Caco-2 (cell line): ENCODE data around the gene TRIP13. TPM values are rescaled to one million over a fixed set of nuclear protein-coding genes. Genes with fewer than 3 reads are reported as not detected.
A peak's percentile ranks its signal among the peaks of the same experiment; 100 is the strongest.

Experiments used
- BruUV-seq: library from RNA; stranded (reverse); fragments of 400-500 nt; replicated peaks from 2 replicates; lab custom pipeline; 2021; lab: Mats Ljungman, UMichigan
- CTCF ChIA-PET: fragments of 300-600 bp; sonication (Branson Sonifier 250); formaldehyde crosslinking; loops from one replicate; lab custom pipeline; 2022; ENCODE audit warnings: antibody characterized with exemption; lab: Charles Lee
- POLR2A ChIA-PET: fragments of 300-600 bp; sonication (Branson Sonifier 250); formaldehyde crosslinking; loops from one replicate; lab custom pipeline; 2022; ENCODE audit warnings: antibody characterized with exemption; lab: Charles Lee
- DNase-seq, 2 experiments: peaks; one replicate each; pipeline versions ENCODE4 v3.0.0 to v3.0.0-alpha.2; 2020 to 2022
- H3K27me3 ChIP-seq: replicated peaks from 2 replicates; pipeline ENCODE4 v1.6.0; 2011; ENCODE audit warnings: low read length; ENCODE audit not compliant: control insufficient read depth, insufficient read depth
- H3K36me3 ChIP-seq: 2 replicates; pipeline ENCODE4 v1.5.1; 2011; ENCODE audit warnings: low read length; ENCODE audit not compliant: control insufficient read depth, insufficient read depth
- H3K4me1 ChIP-seq: fragments of 250-450 bp; sonication (Bioruptor Pico); 2 replicates; pipeline ENCODE4 v1.5.1; 2020; ENCODE audit warnings: mild to moderate bottlenecking
- H3K4me3 ChIP-seq: 2 replicates; pipeline ENCODE4 v1.5.1; 2011; ENCODE audit warnings: low read depth, mild to moderate bottlenecking, control low read depth, low read length
- H3K9me3 ChIP-seq: fragments of 250-450 bp; sonication (Bioruptor Pico); 2 replicates; pipeline ENCODE4 v1.5.1; 2020; ENCODE audit warnings: mild to moderate bottlenecking, moderate library complexity
- H3K27ac Mint-ChIP-seq: one replicate; pipeline ENCODE4 v1.8.0; 2022; ENCODE audit warnings: mixed read lengths; ENCODE audit not compliant: unreplicated experiment
- H3K27me3 Mint-ChIP-seq: one replicate; pipeline ENCODE4 v1.8.0; 2022; ENCODE audit warnings: mixed read lengths; ENCODE audit not compliant: insufficient read depth, unreplicated experiment
- H3K36me3 Mint-ChIP-seq: one replicate; pipeline ENCODE4 v1.8.0; 2022; ENCODE audit warnings: mild to moderate bottlenecking, mixed read lengths; ENCODE audit not compliant: insufficient read depth, unreplicated experiment
- H3K4me1 Mint-ChIP-seq: one replicate; pipeline ENCODE4 v1.8.0; 2022; ENCODE audit warnings: low read depth, mixed read lengths; ENCODE audit not compliant: unreplicated experiment
- H3K4me3 Mint-ChIP-seq: one replicate; pipeline ENCODE4 v1.8.0; 2022; ENCODE audit warnings: mild to moderate bottlenecking, moderate library complexity, mixed read lengths; ENCODE audit not compliant: unreplicated experiment
- H3K9me3 Mint-ChIP-seq: one replicate; pipeline ENCODE4 v1.8.0; 2022; ENCODE audit warnings: mixed read lengths; ENCODE audit not compliant: unreplicated experiment
- intact Hi-C: fragments of 100-400 bp; cut with micrococcal nuclease; formaldehyde crosslinking; loops from one replicate; pipeline ENCODE4 v1.10.0; 2022; ENCODE audit not compliant: unreplicated experiment
- total RNA-seq: library from RNA; stranded (reverse); gene quantifications from 2 replicates; pipeline ENCODE4 v1.2.3, GENCODE V29; 2022
- TF ChIP-seq, protein P1 (sequence below), 2 experiments: fragments of 200-600 bp in 1 of 2; IDR thresholded peaks; 1 replicate in 1 of 2; 2 replicates in 1 of 2; pipeline versions ENCODE4 v1.5.1 to v1.8.0; 2011 to 2022; ENCODE audit warnings: antibody characterized with exemption in 1 of 2, control low read depth in 1 of 2, inconsistent platforms in 1 of 2, low read depth in 1 of 2, low read length in 1 of 2, mild to moderate bottlenecking in 1 of 2, moderate library complexity in 1 of 2; ENCODE audit not compliant: insufficient read depth in 1 of 2, severe bottlenecking in 1 of 2, unreplicated experiment in 1 of 2

The TRIP13 gene
- total RNA-seq, 1 experiment from 2014 or later = 42.5 TPM

DNA sequence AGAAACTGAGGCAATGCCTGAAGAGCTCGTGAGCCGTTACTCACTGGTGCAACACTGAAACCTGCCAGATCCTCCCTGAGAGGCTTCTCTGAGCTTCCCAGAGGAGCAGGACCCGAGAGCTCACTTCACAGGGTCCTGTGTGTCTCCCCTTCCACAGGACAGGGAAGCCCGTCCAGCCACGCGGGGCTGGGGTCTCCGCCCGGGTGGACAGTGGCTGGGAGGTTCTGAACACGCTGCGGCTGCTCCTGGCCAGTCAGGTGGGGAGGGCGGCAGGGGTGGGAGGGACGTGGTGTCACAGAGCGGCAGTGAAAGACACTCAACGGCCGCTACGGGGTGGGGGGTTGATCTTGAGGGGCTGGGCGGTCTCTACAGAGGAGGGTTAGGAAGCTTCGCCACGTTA is 41.6 kb upstream of the TRIP13 start:
- Mint-ChIP-seq H3K4me1 (no peaks in the 10 kb centered on the region), H3K36me3 (peaks cover 6% of the 10 kb centered on the region), H3K4me3 (peak overlapping the region; percentile 37), H3K27me3 (peaks cover 15% of the 10 kb centered on the region), H3K27ac (no peak overlapping the region), H3K9me3 (no peaks in the 10 kb centered on the region)
- TF ChIP-seq, protein P1, sequence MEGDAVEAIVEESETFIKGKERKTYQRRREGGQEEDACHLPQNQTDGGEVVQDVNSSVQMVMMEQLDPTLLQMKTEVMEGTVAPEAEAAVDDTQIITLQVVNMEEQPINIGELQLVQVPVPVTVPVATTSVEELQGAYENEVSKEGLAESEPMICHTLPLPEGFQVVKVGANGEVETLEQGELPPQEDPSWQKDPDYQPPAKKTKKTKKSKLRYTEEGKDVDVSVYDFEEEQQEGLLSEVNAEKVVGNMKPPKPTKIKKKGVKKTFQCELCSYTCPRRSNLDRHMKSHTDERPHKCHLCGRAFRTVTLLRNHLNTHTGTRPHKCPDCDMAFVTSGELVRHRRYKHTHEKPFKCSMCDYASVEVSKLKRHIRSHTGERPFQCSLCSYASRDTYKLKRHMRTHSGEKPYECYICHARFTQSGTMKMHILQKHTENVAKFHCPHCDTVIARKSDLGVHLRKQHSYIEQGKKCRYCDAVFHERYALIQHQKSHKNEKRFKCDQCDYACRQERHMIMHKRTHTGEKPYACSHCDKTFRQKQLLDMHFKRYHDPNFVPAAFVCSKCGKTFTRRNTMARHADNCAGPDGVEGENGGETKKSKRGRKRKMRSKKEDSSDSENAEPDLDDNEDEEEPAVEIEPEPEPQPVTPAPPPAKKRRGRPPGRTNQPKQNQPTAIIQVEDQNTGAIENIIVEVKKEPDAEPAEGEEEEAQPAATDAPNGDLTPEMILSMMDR (IDR thresholded peaks at IDR 0.05; ENCODE audit: insufficient read depth in 1 of 2, low read depth in 1 of 2, low read length in 1 of 2, severe bottlenecking in 1 of 2, unreplicated experiment in 1 of 2) = no peak
- no peaks in the 10 kb centered on the region for H3K36me3 ChIP-seq
- H3K9me3 ChIP-seq = no peaks in the 10 kb centered on the region
- H3K27me3 ChIP-seq = peaks cover 3% of the 10 kb centered on the region; the same call in 1 of the 2 replicates
- intact Hi-C loops = no loop called here
- H3K4me1 ChIP-seq = peaks cover 21% of the 10 kb centered on the region
- CTCF ChIA-PET = interaction anchor here (0.8 kb wide), 1 partner anchor 674 kb away, joined by 3 read pairs; no protein-coding TSS in a partner anchor
- H3K4me3 ChIP-seq = peak overlapping the region; percentile 19; the same call in 1 of the 2 replicates
- POLR2A ChIA-PET = no interaction called here
- peak in 1 of 2 experiments; percentile 29 for DNase-seq
- BruUV-seq = no TSS peak

DNA sequence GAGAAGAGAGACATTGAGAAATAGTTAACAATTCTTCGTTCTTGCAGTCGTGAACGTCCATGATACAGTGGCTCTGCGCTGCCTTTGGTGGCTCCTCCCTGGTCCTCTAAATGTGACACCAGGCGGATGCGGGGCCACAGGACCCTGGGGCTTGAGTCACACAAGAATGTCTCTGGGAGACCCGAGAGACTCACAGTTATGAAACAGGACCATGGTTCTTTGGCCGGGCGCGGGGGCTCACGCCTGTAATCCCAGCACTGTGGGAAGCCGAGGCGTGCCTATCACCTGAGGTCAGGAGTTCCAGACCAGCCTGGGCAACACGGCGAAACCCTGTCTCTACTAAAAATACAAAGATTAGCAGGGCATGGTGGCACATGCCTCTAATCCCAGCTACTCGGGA is 41.1 kb upstream of the TRIP13 start:
- H3K4me3 ChIP-seq = no peak overlapping the region
- no peaks in the 10 kb centered on the region for H3K9me3 ChIP-seq
- peaks cover 21% of the 10 kb centered on the region for H3K4me1 ChIP-seq
- Mint-ChIP-seq H3K9me3 (no peaks in the 10 kb centered on the region), H3K4me1 (no peaks in the 10 kb centered on the region), H3K4me3 (peak overlapping the region; percentile 37), H3K27me3 (peaks cover 15% of the 10 kb centered on the region), H3K27ac (no peak overlapping the region), H3K36me3 (peaks cover 6% of the 10 kb centered on the region)
- peak in 1 of 2 experiments; percentile 24 for DNase-seq
- peaks cover 3% of the 10 kb centered on the region; the same call in 1 of the 2 replicates for H3K27me3 ChIP-seq
- TF ChIP-seq, protein P1 (IDR thresholded peaks at IDR 0.05; ENCODE audit: insufficient read depth in 1 of 2, low read depth in 1 of 2, low read length in 1 of 2, severe bottlenecking in 1 of 2, unreplicated experiment in 1 of 2) = no peak
- intact Hi-C loops = no loop called here
- H3K36me3 ChIP-seq = no peaks in the 10 kb centered on the region
- ChIA-PET POLR2A (no interaction called here), CTCF (no interaction called here)
- BruUV-seq = no TSS peak

DNA sequence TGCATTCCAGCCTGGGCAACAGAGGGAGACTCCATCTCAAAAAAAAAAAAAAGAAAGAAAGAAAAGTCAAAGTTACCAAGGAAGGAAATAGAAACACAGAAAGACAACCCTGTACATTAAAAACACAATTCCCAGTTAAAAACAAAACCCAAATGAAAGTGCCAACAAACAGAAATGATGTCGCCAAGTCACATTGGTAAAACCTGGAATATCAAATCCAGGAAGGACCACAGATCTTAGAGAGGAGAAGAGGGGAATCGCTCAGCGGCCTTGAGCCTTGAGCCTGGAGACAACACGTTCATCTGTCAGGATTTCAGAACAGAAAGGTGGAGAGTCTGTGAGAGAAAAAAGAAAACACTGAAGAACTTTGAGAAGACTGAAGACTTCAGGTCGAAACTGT is 40.7 kb upstream of the TRIP13 start:
- peaks cover 21% of the 10 kb centered on the region for H3K4me1 ChIP-seq
- CTCF ChIA-PET = no interaction called here
- POLR2A ChIA-PET = no interaction called here
- Mint-ChIP-seq H3K27ac (no peak overlapping the region), H3K4me1 (no peaks in the 10 kb centered on the region), H3K27me3 (peaks cover 15% of the 10 kb centered on the region), H3K9me3 (no peaks in the 10 kb centered on the region), H3K36me3 (peaks cover 6% of the 10 kb centered on the region), H3K4me3 (no peak overlapping the region)
- no peaks in the 10 kb centered on the region for H3K9me3 ChIP-seq
- DNase-seq = peak in 1 of 2 experiments; percentile 0
- no peak overlapping the region for H3K4me3 ChIP-seq
- H3K27me3 ChIP-seq = peaks cover 3% of the 10 kb centered on the region; the same call in 1 of the 2 replicates
- intact Hi-C loops = no loop called here
- TF ChIP-seq, protein P1 (IDR thresholded peaks at IDR 0.05; ENCODE audit: insufficient read depth in 1 of 2, low read depth in 1 of 2, low read length in 1 of 2, severe bottlenecking in 1 of 2, unreplicated experiment in 1 of 2) = no peak
- no peaks in the 10 kb centered on the region for H3K36me3 ChIP-seq
- no TSS peak for BruUV-seq
